ENCODE results near the gene YWHAB.

YWHAB gene

GRCh38 chr20:44914924-44915323, 29.4 kb downstream of the YWHAB start:
- DNase-seq (ENCODE audit: low read depth): no peak

GRCh38 chr20:44916586-44916985, 31.1 kb downstream of the YWHAB start:
- DNase-seq (ENCODE audit: low read depth): no peak

GRCh38 chr20:44917399-44917798, 31.9 kb downstream of the YWHAB start:
- DNase-seq (ENCODE audit: low read depth): no peak

- DNase-seq (ENCODE audit: low read depth): no peak
These were observed 32.8 kb downstream of the YWHAB start for GRCh38 chr20:44918342-44918741.

- no peak for DNase-seq (ENCODE audit: low read depth)
These were observed 33.3 kb downstream of the YWHAB start for GRCh38 chr20:44918761-44919160.

GRCh38 chr20:44921447-44921846, 35.9 kb downstream of the YWHAB start:
- DNase-seq (ENCODE audit: low read depth): no peak

- no peak for DNase-seq (ENCODE audit: low read depth)
These were observed 39.0 kb downstream of the YWHAB start for GRCh38 chr20:44924541-44924940.

GRCh38 chr20:44928595-44928994, 43.1 kb downstream of the YWHAB start:
- DNase-seq (ENCODE audit: low read depth): no peak

- DNase-seq (ENCODE audit: low read depth): no peak
These were observed 45.1 kb downstream of the YWHAB start for GRCh38 chr20:44930517-44931168.

- DNase-seq (ENCODE audit: low read depth): no peak
These were observed 46.4 kb downstream of the YWHAB start for GRCh38 chr20:44931911-44932310.

- DNase-seq (ENCODE audit: low read depth): no peak
These were observed 47.4 kb downstream of the YWHAB start for GRCh38 chr20:44932916-44933315.

- DNase-seq (ENCODE audit: low read depth): no peak
These were observed 51.0 kb downstream of the YWHAB start for GRCh38 chr20:44936510-44936909.

GRCh38 chr20:44938637-44939036, 53.1 kb downstream of the YWHAB start:
- DNase-seq (ENCODE audit: low read depth): no peak

GRCh38 chr20:44941120-44941691, 55.7 kb downstream of the YWHAB start:
- no peak for DNase-seq (ENCODE audit: low read depth)

- no peak for DNase-seq (ENCODE audit: low read depth)
These were observed 56.9 kb downstream of the YWHAB start for GRCh38 chr20:44942264-44942973.

GRCh38 chr20:44943828-44944227, 58.3 kb downstream of the YWHAB start:
- no peak for DNase-seq (ENCODE audit: low read depth)

GRCh38 chr20:44945261-44945660, 59.8 kb downstream of the YWHAB start:
- DNase-seq (ENCODE audit: low read depth): no peak

GRCh38 chr20:44946271-44946852, 60.9 kb downstream of the YWHAB start:
- no peak for DNase-seq (ENCODE audit: low read depth)

GRCh38 chr20:44948107-44948506, 62.6 kb downstream of the YWHAB start:
- no peak for DNase-seq (ENCODE audit: low read depth)

GRCh38 chr20:44948513-44948912, 63.0 kb downstream of the YWHAB start:
- no peak for DNase-seq (ENCODE audit: low read depth)

GRCh38 chr20:44950368-44950767, 64.9 kb downstream of the YWHAB start:
- DNase-seq (ENCODE audit: low read depth): no peak

- no peak for DNase-seq (ENCODE audit: low read depth)
These were observed 67.2 kb downstream of the YWHAB start for GRCh38 chr20:44952731-44953130.

- no peak for DNase-seq (ENCODE audit: low read depth)
These were observed 68.7 kb downstream of the YWHAB start for GRCh38 chr20:44954211-44954610.
